Measurements from ENCODE around the gene DTNBP1.

GRCh38 chr6:15491986-15492269 lies 170.9 kb downstream of the DTNBP1 start:
- TF ChIP-seq YY1 (IDR thresholded peaks at IDR 0.05; ENCODE audit: insufficient read depth, insufficient read length): no peak
- TF ChIP-seq ZNF274 (IDR thresholded peaks at IDR 0.05; ENCODE audit: low read depth, low read length): no peak
- no peak for TF ChIP-seq SUZ12 (IDR thresholded peaks at IDR 0.05; ENCODE audit: extremely low read depth, insufficient read depth, insufficient read length)

All from NT2/D1 (cell line).